NCI-H460 (cell line): ENCODE data around the gene PLCG2. TPM values are rescaled to one million over a fixed set of nuclear protein-coding genes. Genes with fewer than 3 reads are reported as not detected.

Source experiments
- DNase-seq: peaks from one replicate; pipeline ENCODE4 v3.0.0-alpha.2; 2016; ENCODE audit warnings: low read depth; ENCODE audit errors: extremely low read depth
- total RNA-seq: library from RNA; depleted of rRNA; stranded (reverse); fragments of >200 nt; shearing (Covaris generic); gene quantifications from 2 replicates; pipeline ENCODE4 v1.2.3, GENCODE V29; 2014

The PLCG2 gene
- total RNA-seq, 1 experiment from 2014 or later: 2.8 TPM

DNA sequence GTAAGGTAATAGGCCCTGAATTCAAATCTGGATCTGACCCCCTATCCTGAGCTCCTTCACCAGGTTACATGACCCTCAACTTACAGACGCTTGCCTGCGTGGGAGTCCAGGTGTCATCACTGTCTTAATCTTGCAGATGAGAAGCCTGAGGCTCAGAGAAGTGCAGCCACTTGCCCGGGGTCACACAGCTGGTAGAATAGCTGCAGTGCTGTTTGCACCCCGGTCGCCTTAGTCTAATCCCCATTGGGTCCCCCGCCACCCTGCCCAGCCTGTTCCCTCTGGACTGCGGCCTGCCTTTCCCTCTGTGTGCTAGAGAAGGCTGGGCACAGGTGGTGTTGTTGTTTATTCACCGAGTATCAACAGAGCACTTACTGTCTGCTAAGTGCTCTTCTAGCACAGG is 125.2 kb downstream of the PLCG2 start:
- no peak for DNase-seq

GRCh38 chr16:81905277-81905676 is 126.2 kb downstream of the PLCG2 start:
- DNase-seq: no peak

DNA sequence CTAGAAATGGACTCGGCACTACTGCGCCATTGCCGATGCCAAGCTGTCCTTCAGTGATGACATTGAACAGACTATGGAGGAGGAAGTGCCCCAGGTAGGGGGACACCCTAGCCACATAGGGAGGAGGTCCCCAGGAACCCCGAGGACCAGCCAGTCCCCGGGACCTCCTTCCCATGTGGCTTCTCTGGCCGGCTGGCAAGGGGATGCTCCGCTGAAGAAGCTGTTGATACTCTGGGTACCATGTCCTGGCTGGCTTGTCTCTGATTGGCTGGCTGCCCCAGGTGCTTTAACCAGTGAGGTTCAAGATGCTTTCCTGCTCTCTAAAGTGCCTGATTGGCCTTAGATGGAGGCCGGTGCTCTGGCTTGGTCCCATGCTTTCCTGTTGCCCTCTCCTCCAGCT is 128.6 kb downstream of the PLCG2 start:
- DNase-seq: no peak

DNA sequence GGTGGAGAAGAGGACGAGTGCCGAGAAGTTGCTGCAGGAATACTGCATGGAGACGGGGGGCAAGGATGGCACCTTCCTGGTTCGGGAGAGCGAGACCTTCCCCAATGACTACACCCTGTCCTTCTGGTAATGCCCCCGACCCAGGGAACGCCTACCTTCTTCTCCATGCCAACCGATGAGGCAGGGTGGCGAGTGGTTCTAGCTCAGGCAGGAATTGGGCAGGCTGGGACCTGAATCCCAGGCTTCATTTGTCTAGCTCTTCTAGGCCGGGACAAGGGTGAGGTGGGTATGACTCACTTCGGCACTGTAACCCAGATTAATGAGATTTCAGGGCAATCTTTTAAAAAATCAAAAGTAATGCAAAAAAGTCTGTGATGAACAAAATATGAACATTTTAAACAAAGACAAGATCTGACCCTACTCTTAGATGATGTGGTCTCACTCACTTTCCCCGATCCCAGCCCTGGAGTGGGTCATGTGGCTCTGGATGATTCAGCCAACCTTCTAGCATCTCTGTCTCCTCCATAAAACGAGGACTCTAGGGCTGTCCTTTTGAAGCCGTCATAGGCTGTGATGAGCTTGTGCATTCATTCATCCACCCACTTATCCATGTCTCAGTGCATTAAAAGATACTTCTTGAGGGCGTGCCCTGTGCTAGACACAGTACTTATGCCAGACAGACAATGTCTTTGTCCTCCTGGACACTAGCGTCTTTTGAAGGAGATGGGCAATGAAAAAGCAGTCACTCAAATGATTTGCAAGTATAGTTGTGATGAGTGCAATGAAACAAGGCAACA is 129.6 kb downstream of the PLCG2 start:
- no peak for DNase-seq

GRCh38 chr16:81910366-81910885 is 131.3 kb downstream of the PLCG2 start:
- DNase-seq: no peak

DNA sequence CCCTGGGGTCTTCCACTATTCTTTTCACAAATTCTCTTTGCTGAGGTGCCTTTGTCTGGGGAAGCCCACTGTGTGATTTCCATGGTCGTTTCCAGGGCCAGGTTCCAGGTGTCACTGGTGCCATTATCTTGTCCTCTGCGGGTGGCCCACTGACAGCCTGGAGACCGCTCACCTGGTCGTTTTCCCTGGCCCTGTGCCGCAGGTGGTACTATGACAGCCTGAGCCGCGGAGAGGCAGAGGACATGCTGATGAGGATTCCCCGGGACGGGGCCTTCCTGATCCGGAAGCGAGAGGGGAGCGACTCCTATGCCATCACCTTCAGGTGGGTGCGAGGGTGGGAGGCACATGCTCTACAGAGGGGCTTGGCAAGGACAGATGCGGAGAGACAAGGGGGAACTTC is 133.3 kb downstream of the PLCG2 start:
- DNase-seq: no peak

GRCh38 chr16:81913222-81913621 is 134.1 kb downstream of the PLCG2 start:
- no peak for DNase-seq

DNA sequence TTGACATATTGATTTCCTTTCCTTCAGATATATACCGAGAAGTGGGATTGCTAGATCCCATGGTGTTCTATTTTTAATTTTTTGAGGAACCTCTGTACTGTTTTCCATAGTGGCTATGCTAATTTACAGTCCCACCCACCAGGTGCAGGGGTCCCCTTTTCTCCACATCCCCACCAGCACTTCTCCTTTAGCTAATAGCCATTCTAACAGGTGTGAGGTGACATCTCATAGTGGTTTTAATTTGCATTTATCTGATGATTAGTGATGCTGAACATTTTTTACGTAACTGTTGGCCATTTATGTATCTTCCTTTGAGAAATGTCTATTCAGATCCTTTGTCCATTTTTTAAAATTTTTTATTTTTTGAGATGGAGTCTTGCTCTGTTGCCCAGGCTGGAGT is 138.3 kb downstream of the PLCG2 start:
- no peak for DNase-seq

GRCh38 chr16:81918927-81919326 is 139.8 kb downstream of the PLCG2 start:
- no peak for DNase-seq

DNA sequence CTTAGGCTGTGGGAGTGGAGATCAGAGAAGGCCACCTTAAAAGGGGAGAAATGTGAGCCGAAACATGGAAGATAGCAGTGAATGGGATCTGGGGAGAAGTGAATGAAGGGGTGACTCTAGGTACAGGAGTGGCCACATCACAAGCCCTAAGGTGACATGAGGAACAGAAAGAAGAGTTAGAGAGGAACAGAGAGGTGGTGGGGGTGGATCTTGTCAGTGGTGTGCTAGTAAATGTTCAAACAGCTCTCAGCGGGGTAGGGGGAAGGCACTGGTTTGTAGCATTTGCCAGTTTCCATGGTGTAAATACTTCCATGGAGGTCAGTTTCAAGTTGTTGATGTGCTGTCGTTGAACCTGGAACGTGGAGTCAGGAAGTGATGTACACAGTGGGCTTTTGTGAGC is 141.4 kb downstream of the PLCG2 start:
- DNase-seq: no peak

- no peak for DNase-seq
Observed at GRCh38 chr16:81921085-81921814, 142.2 kb downstream of the PLCG2 start.

GRCh38 chr16:81921843-81922584 is 142.9 kb downstream of the PLCG2 start:
- no peak for DNase-seq

DNA sequence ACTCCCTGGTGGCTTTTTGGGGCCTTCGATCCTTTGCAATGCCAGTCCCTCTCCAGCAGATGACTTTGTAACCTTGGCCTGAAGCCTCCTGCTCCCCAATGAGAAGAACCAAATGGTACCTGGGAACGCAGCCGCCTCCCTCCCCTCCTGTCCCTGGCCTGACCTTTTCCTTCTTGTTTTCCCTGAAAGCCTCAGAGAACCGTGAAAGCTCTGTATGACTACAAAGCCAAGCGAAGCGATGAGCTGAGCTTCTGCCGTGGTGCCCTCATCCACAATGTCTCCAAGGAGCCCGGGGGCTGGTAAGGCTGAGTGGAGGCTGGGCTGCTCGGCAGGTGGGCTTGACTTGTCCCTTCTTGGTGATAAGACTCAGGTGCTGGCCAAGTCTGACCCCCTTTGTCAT is 144.2 kb downstream of the PLCG2 start:
- DNase-seq: no peak

GRCh38 chr16:81925016-81925415 is 145.9 kb downstream of the PLCG2 start:
- DNase-seq: no peak

DNA sequence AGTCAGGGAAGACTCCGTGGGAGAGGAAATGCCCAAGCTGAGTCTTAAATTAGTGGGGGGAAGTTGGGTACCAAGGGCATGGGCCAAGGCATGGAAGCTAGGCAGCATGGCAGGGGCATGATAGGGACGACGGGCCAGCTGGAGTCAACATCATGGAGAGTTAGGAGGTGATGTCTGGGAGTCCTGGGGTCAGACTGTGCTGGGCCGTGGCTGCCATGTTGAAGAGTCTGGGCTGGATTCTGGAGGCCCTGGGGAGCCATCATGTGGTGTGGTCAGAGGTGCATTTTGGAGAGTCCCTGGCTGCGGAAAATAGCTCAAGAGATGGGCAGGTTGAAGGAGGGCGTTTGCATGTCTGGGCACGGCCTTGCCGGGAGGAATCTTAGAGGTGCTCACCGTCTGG is 146.9 kb downstream of the PLCG2 start:
- no peak for DNase-seq

DNA sequence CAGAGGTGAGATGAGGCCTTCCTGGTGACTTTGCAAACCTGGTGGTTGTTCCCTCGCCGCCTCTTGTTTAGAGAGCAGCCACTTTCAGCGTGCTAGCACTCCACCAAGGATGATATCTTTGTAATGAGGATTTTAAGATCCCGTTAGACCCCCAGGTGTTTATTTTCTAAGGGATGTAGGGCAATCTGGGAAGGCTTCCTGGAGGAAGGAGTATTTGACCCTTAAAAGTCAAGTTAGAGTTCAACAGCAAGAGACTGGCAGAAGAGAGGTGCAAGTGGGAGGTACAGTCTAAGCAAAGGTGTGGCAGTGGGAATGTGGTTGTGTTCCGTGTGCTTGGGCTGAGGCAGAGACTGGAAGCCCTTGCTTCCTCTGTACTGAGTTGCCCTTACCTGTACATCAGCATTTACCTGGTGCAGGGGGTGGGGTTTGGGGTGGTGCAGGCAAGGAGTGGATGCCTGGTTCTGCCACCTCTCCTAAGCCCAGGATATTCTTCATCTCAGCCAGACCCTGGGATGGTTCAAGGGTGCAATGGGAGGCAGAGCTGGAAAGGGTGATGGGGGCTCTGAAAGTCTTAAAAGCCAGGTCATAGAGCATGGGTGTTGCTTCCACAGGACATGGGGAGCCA is 148.6 kb downstream of the PLCG2 start:
- DNase-seq: no peak

- DNase-seq: no peak
Observed at GRCh38 chr16:81928271-81928918, 149.3 kb downstream of the PLCG2 start.

GRCh38 chr16:81928975-81929374 is 149.9 kb downstream of the PLCG2 start:
- no peak for DNase-seq

- no peak for DNase-seq
Observed at GRCh38 chr16:81929841-81930240, 150.8 kb downstream of the PLCG2 start.

DNA sequence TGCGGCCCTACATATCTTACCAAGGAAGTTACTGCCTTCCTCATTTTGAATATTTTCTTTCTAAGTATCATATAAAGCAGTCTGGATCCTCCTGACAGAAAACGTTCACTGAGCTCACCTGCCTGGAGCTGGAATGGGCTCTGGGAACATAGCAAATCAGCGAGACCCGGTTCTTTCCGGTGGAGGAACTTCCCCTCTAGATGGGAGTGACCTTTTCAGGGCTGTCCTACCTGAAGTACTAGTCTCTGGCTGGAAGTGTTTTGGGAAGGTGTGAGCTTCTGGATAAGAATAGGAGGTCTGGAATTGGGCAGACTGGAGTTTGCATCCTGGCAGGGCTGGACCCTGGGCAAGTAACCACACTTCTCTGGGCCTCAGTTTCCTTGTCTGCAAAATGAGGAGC is 152.8 kb downstream of the PLCG2 start:
- DNase-seq: no peak
